ENCODE results near the gene ZNF212.

The ZNF212 gene

GRCh38 chr7:149241696-149242095, 2.2 kb downstream of the ZNF212 start:
- CTCF ChIA-PET: interaction anchor here (0.9 to 1.2 kb wide), 2 partner anchors 8 to 10 kb away, joined by 3 to 4 read pairs; no protein-coding TSS in a partner anchor
- no peak overlapping the region for H3K4me3 ChIP-seq (ENCODE audit: low read depth, low read length)
- TF ChIP-seq BCL6B (tag by site-specific recombination; IDR thresholded peaks at IDR 0.05) (no peak), FEZF1 (tag by site-specific recombination; IDR thresholded peaks at IDR 0.05) (no peak), SCRT1 (tag by site-specific recombination; IDR thresholded peaks at IDR 0.05; ENCODE audit: borderline replicate concordance) (no peak), ZNF324 (tag by site-specific recombination; IDR thresholded peaks at IDR 0.05) (no peak), GLI2 (tag by site-specific recombination; IDR thresholded peaks at IDR 0.05; ENCODE audit: borderline replicate concordance, low read depth) (no peak), PBX3 (CRISPR knock-in tag; IDR thresholded peaks at IDR 0.05) (no peak), ZXDB (tag by site-specific recombination; IDR thresholded peaks at IDR 0.05) (no peak), ZNF112 (tag by site-specific recombination; IDR thresholded peaks at IDR 0.05) (no peak), ZNF549 (tag by site-specific recombination; IDR thresholded peaks at IDR 0.05) (no peak), ZNF473 (tag by site-specific recombination; IDR thresholded peaks at IDR 0.05) (no peak), HIC1 (tag by site-specific recombination; IDR thresholded peaks at IDR 0.05) (no peak), MEIS1 (CRISPR knock-in tag; IDR thresholded peaks at IDR 0.05; ENCODE audit: borderline replicate concordance) (no peak), TCF7L2 (IDR thresholded peaks at IDR 0.05; ENCODE audit: borderline replicate concordance, low read depth, low read length) (no peak), ZNF791 (tag by site-specific recombination; IDR thresholded peaks at IDR 0.05) (no peak), ZNF677 (tag by site-specific recombination; IDR thresholded peaks at IDR 0.05) (no peak)
- H3K36me3 ChIP-seq (ENCODE audit: control insufficient read depth in 2 of 2, insufficient read depth in 1 of 2, low read length in 2 of 2): peaks cover 0 to 10% of the 10 kb centered on the region in 2 experiments; a peak in 1 of 3 replicates
- POLR2A ChIA-PET: no interaction called here
- 0 out of 2 replicates have a peak, but pooled peaks cover 2% of the 10 kb centered on the region for H3K4me1 ChIP-seq (ENCODE audit: control insufficient read depth, insufficient read depth, low read length)
- H3K9me3 ChIP-seq (ENCODE audit: control insufficient read depth, insufficient read depth, low read depth, low read length): no peaks in the 10 kb centered on the region
- H3K27ac ChIP-seq (ENCODE audit: extremely low read depth, low read depth, low read length): no peak overlapping the region

- Histone ChIP-seq H3K4me3 (ENCODE audit: low read depth, low read length) (no peak overlapping the region), H3K4me1 (ENCODE audit: control insufficient read depth, insufficient read depth, low read length) (0 out of 2 replicates have a peak, but pooled peaks cover 2% of the 10 kb centered on the region), H3K9me3 (ENCODE audit: control insufficient read depth, insufficient read depth, low read depth, low read length) (no peaks in the 10 kb centered on the region), H3K36me3 (ENCODE audit: control insufficient read depth in 2 of 2, insufficient read depth in 1 of 2, low read length in 2 of 2) (peaks cover 0 to 21% of the 10 kb centered on the region in 2 experiments; a peak in 1 of 3 replicates), H3K27ac (ENCODE audit: extremely low read depth, low read depth, low read length) (no peak overlapping the region)
- ChIA-PET POLR2A (no interaction called here), CTCF (no interaction called here)
- TF ChIP-seq ZBTB17 (tag by site-specific recombination; IDR thresholded peaks at IDR 0.05) (0 out of 2 replicates have a peak, but pooled peaks have one; percentile 32), ZNF18 (tag by site-specific recombination; IDR thresholded peaks at IDR 0.05) (0 out of 2 replicates have a peak, but pooled peaks have one; percentile 18), HIC1 (tag by site-specific recombination; IDR thresholded peaks at IDR 0.05) (no peak), ZNF518A (tag by site-specific recombination; conservative IDR thresholded peaks at IDR 0.05; ENCODE audit: low read depth) (no peak)
These were observed 5.8 kb downstream of the ZNF212 start for GRCh38 chr7:149245244-149245643.

Measured in HEK293 (cell line).